GM13977 (cell line): ENCODE data around the gene PLEKHH1.
A peak's percentile ranks its signal among the peaks of the same experiment; 100 is the strongest.
"Not testable (repeated sequence)": the region's sequence is repeated elsewhere in the genome, so short reads cannot be mapped to it uniquely, and the experiment has no call there.

Source experiments
- DNase-seq: peaks from one replicate; pipeline ENCODE4 v3.0.0; 2012; ENCODE audit warnings: low spot score
- CTCF ChIP-seq: IDR thresholded peaks from 2 replicates; pipeline ENCODE4 v1.5.1; 2012; ENCODE audit warnings: mild to moderate bottlenecking, control low read depth; ENCODE audit not compliant: insufficient read depth; ENCODE audit errors: extremely low read depth, missing control alignments
- in situ Hi-C: fragments of 300-500 bp; cut with MboI; formaldehyde crosslinking; loops from one replicate; pipeline ENCODE4 v1.12.0; 2022; ENCODE audit warnings: low sequenced_read_pairs, low pct_unique_long_range_greater_than_20kb, mixed read lengths, inconsistent platforms; ENCODE audit not compliant: unreplicated experiment

Gene PLEKHH1

DNA sequence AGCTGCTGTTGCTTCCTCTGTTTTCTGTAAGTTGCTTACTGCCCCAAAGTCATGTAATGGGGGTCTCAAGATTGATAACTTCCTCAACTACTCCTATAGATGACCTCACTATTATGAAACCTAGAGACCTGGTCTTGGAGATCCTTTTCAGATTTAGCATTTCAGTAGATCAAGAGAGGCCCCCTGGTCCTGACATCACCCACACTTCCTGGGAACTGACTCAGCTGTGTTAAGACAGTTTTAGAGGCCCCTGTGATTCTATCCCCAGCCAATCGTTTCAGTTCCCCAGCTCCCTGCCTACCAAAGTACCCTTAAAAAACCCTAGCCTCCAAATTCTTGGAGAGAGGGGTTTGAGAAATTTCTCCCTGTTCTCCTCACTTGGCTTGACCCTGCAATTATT, 77.4 kb downstream of the PLEKHH1 start:
- no peak for TF ChIP-seq CTCF
- in situ Hi-C loops = no loop called here
- no peak for DNase-seq

DNA sequence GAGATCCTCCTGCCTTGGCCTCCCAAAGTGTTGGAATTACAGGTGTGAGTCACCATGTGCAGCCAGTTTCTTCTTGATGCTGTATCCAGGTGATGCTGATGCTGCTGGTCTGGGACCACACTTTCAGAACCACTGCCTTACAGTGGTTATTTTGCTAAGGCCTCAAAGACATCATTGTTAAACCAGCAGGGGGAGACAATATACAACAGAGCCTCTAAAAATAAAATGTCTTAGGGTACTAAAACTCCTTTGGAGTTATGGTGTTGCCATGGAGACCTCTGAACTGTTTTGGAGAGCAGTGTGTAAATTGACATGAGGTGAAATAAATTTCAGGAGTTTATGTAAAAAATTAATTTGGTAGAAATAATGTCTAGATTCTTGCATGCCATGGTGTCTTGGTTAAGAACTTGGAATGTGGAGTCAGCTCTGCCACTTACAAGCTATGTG, 85.5 kb downstream of the PLEKHH1 start:
- peak; percentile 65 for TF ChIP-seq CTCF
- peak; percentile 68 for DNase-seq
- in situ Hi-C loops = no loop called here

GRCh38 chr14:67619446-67620216, 86.5 kb downstream of the PLEKHH1 start, which contains the start of gene ARG2:
Gene ARG2, plus strand, starts transcription at chr14:67619920. Its CDS starts 58 bp downstream, at chr14:67619978.
- DNase-seq = peak; percentile 95
- in situ Hi-C loops = no loop called here

DNA sequence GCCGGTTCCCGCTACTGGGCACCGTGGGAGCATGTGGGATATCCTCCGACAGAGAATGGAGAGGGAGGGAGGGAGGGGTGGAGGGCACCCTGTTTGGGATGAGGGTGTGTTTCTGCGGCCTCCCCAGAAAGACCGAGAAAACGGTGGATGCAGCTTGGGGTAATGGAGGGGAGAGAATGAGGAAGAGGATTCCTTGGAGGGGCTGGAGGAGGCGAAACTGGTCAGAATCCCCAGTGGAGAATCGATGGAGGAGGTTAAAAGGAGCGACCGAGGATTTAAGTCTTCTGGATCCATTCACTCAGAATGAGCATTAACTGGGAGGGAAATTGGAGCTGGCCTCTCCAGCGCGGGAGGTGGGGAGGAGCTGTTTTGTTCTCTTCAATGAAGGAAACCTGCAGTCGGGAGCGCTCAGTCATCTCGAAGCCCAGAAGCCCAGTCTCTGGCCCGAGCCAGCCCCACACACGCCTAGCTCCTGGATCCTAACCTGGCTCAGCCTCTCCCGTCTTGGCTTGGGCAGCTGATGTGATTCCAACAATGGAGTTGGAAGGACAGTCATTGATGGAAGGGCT, 87.2 kb downstream of the PLEKHH1 start:
- no peak for DNase-seq
- no peak for TF ChIP-seq CTCF
- in situ Hi-C loops = no loop called here

More at GRCh38 chr14:67619446-67620216, 86.5 kb downstream of the PLEKHH1 start, which contains the start of gene ARG2:
- TF ChIP-seq CTCF = peak; percentile 29

GRCh38 chr14:67622675-67623074, 89.6 kb downstream of the PLEKHH1 start:
- DNase-seq = no peak
- in situ Hi-C loops = no loop called here
- TF ChIP-seq CTCF = no peak

GRCh38 chr14:67623114-67623513, 90.0 kb downstream of the PLEKHH1 start:
- in situ Hi-C loops = no loop called here
- no peak for TF ChIP-seq CTCF
- no peak for DNase-seq

DNA sequence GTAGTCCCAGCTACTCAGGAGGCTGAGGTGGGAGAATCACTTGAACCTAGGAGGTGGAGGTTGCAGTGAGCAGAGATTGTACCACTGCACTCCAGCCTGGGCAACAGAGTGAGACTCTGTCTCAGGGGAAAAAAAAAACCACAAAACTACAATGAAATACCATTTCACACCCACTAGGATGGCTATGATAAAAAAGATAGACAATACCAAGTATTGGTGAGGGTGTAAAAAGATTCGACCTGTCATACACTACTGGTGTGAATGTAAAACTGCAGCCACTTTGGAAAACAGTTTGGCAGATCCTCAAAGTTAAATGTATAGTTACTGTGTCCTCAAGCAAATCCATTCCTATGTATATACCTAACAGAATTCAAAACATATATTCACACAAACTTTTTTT, 93.0 kb downstream of the PLEKHH1 start:
- DNase-seq, in situ Hi-C loops: not testable (repeated sequence)
